ENCODE data around the gene FA2H.
A peak's percentile ranks its signal among the peaks of the same experiment; 100 is the strongest.

Gene FA2H

GRCh38 chr16:74747716-74748615, 26.7 kb downstream of the FA2H start:
- DNase-seq (ENCODE audit: low read depth, low spot score), result no peak
- no peak overlapping the region for H3K4me3 ChIP-seq (ENCODE audit: low read depth, low read length)
- in situ Hi-C loops (cut with HindIII; ENCODE audit: low sequenced_read_pairs), result no loop called here
- no peak for TF ChIP-seq CTCF (IDR thresholded peaks at IDR 0.05; ENCODE audit: low read depth, low read length)

- TF ChIP-seq CTCF (IDR thresholded peaks at IDR 0.05; ENCODE audit: low read depth, low read length), result no peak
- H3K4me3 ChIP-seq (ENCODE audit: low read depth, low read length), result no peak overlapping the region
- in situ Hi-C loops (cut with HindIII; ENCODE audit: low sequenced_read_pairs), result no loop called here
- DNase-seq (ENCODE audit: low read depth, low spot score), result no peak
Measured at GRCh38 chr16:74745926-74746325, 28.7 kb downstream of the FA2H start.

GRCh38 chr16:74745109-74745615, 29.5 kb downstream of the FA2H start:
- no peak for DNase-seq (ENCODE audit: low read depth, low spot score)
- TF ChIP-seq CTCF (IDR thresholded peaks at IDR 0.05; ENCODE audit: low read depth, low read length), result no peak
- in situ Hi-C loops (cut with HindIII; ENCODE audit: low sequenced_read_pairs), result no loop called here
- no peak overlapping the region for H3K4me3 ChIP-seq (ENCODE audit: low read depth, low read length)

- no peak for TF ChIP-seq CTCF (IDR thresholded peaks at IDR 0.05; ENCODE audit: low read depth, low read length)
- H3K4me3 ChIP-seq (ENCODE audit: low read depth, low read length), result no peak overlapping the region
- no peak for DNase-seq (ENCODE audit: low read depth, low spot score)
- in situ Hi-C loops (cut with HindIII; ENCODE audit: low sequenced_read_pairs), result no loop called here
Measured at GRCh38 chr16:74744566-74744965, 30.1 kb downstream of the FA2H start.

- H3K4me3 ChIP-seq (ENCODE audit: low read depth, low read length), result no peak overlapping the region
- peak; percentile 36 for DNase-seq (ENCODE audit: low read depth, low spot score)
- TF ChIP-seq CTCF (IDR thresholded peaks at IDR 0.05; ENCODE audit: low read depth, low read length), result no peak
- in situ Hi-C loops (cut with HindIII; ENCODE audit: low sequenced_read_pairs), result no loop called here
Measured at GRCh38 chr16:74743668-74744299, 30.8 kb downstream of the FA2H start.

- in situ Hi-C loops (cut with HindIII; ENCODE audit: low sequenced_read_pairs), result no loop called here
- no peak for DNase-seq (ENCODE audit: low read depth, low spot score)
- no peak for TF ChIP-seq CTCF (IDR thresholded peaks at IDR 0.05; ENCODE audit: low read depth, low read length)
- no peak overlapping the region for H3K4me3 ChIP-seq (ENCODE audit: low read depth, low read length)
Measured at GRCh38 chr16:74743045-74743667, 31.5 kb downstream of the FA2H start.

Data from astrocyte of the spinal cord (primary cell).